IMR-90 (cell line): ENCODE measurements around the gene KPTN. TPM values are rescaled to one million over a fixed set of nuclear protein-coding genes. Genes with fewer than 3 reads are reported as not detected.

Experiments used
- ATAC-seq: fragments of 200-7000 bp; cut with Tn5 transposase; 2 replicates; pipeline ENCODE4 v1.9.1; 2020; ENCODE audit warnings: low read depth, mild to moderate bottlenecking, moderate library complexity
- BruUV-seq: library from RNA; stranded (reverse); fragments of 400-500 nt; replicated peaks from 2 replicates; lab custom pipeline; 2021; lab: Mats Ljungman, UMichigan
- CTCF ChIA-PET: fragments of 300-600 bp; formaldehyde crosslinking; extraction: SDS; loops from one replicate; lab custom pipeline; 2021; ENCODE audit warnings: antibody characterized with exemption; lab: Yijun Ruan, JAX
- POLR2A ChIA-PET: fragments of 300-600 bp; sonication (Branson Sonifier 250); formaldehyde crosslinking; loops from one replicate; lab custom pipeline; 2022; ENCODE audit warnings: antibody characterized with exemption; ENCODE audit not compliant: unreplicated experiment; lab: Charles Lee
- DNase-seq: peaks from one replicate; pipeline ENCODE4 v3.0.0; 2013
- H2AFZ ChIP-seq: replicated peaks from 2 replicates; pipeline ENCODE3; 2013; ENCODE audit warnings: low read length, mild to moderate bottlenecking; ENCODE audit not compliant: poor library complexity
- H2AK5ac ChIP-seq: 2 replicates; pipeline ENCODE4 v1.6.1; 2013; ENCODE audit warnings: low read depth, low read length, inconsistent platforms
- H2AK9ac ChIP-seq: replicated peaks from 2 replicates; pipeline ENCODE3; 2013; ENCODE audit warnings: mild to moderate bottlenecking, low read depth, low read length, moderate library complexity; ENCODE audit not compliant: poor library complexity
- H2BK120ac ChIP-seq: 2 replicates; pipeline ENCODE4 v1.6.1; 2013; ENCODE audit warnings: low read depth, low read length, inconsistent platforms
- H2BK15ac ChIP-seq: 3 replicates; pipeline ENCODE4 v1.6.1; 2013; ENCODE audit warnings: low read depth, low read length, inconsistent platforms
- H2BK20ac ChIP-seq: 2 replicates; pipeline ENCODE4 v1.6.1; 2013; ENCODE audit warnings: low read depth, mild to moderate bottlenecking, inconsistent platforms, low read length, moderate library complexity
- H2BK5ac ChIP-seq: 2 replicates; pipeline ENCODE4 v1.6.1; 2013; ENCODE audit warnings: mild to moderate bottlenecking, low read depth, low read length, inconsistent platforms; ENCODE audit not compliant: poor library complexity, severe bottlenecking
- H3K14ac ChIP-seq: replicated peaks from 2 replicates; pipeline ENCODE4 v1.6.1; 2013; ENCODE audit warnings: low read depth, low read length, inconsistent platforms
- H3K18ac ChIP-seq: 2 replicates; pipeline ENCODE4 v1.6.1; 2013; ENCODE audit warnings: low read depth, low read length, control low read depth
- H3K23ac ChIP-seq: 2 replicates; pipeline ENCODE4 v1.6.1; 2013; ENCODE audit warnings: low read depth, low read length, inconsistent platforms
- H3K27ac ChIP-seq: 2 replicates; pipeline ENCODE4 v1.5.1; 2013; ENCODE audit warnings: mild to moderate bottlenecking, control low read depth, low read length; ENCODE audit not compliant: insufficient read depth
- H3K27me3 ChIP-seq: 2 replicates; pipeline ENCODE4 v1.6.1; 2013; ENCODE audit warnings: low read length; ENCODE audit not compliant: control insufficient read depth, insufficient read depth
- H3K36me3 ChIP-seq: 2 replicates; pipeline ENCODE4 v1.6.1; 2013; ENCODE audit warnings: low read length, mixed read lengths; ENCODE audit not compliant: control insufficient read depth, insufficient read depth
- H3K4ac ChIP-seq: 2 replicates; pipeline ENCODE4 v1.6.1; 2013; ENCODE audit warnings: low read depth, low read length, inconsistent platforms
- H3K4me1 ChIP-seq: 2 replicates; pipeline ENCODE4 v1.6.1; 2013; ENCODE audit warnings: low read length, mixed read lengths; ENCODE audit not compliant: control insufficient read depth, insufficient read depth
- H3K4me2 ChIP-seq: 2 replicates; pipeline ENCODE4 v1.6.1; 2013; ENCODE audit warnings: low read depth, mild to moderate bottlenecking, control low read depth, low read length, moderate library complexity
- H3K4me3 ChIP-seq: 2 replicates; pipeline ENCODE4 v1.5.1; 2013; ENCODE audit warnings: low read depth, mild to moderate bottlenecking, control low read depth, low read length, moderate library complexity; ENCODE audit not compliant: insufficient read depth
- H3K56ac ChIP-seq: 2 replicates; pipeline ENCODE4 v1.6.1; 2013; ENCODE audit warnings: low read length, inconsistent platforms; ENCODE audit not compliant: insufficient read depth; ENCODE audit errors: extremely low read depth
- H3K79me1 ChIP-seq, 2 experiments: 2 replicates each; pipeline ENCODE4 v1.6.1; 2013; ENCODE audit warnings: low read length in 2 of 2, inconsistent platforms in 1 of 2, low read depth in 1 of 2
- H3K9ac ChIP-seq: 2 replicates; pipeline ENCODE4 v1.6.1; 2013; ENCODE audit warnings: low read depth, low read length, control low read depth
- H3K9me1 ChIP-seq: 2 replicates; pipeline ENCODE4 v1.6.1; 2013; ENCODE audit warnings: low read length, inconsistent platforms; ENCODE audit not compliant: insufficient read depth
- H3K9me3 ChIP-seq: 2 replicates; pipeline ENCODE4 v1.6.1; 2013; ENCODE audit warnings: low read length; ENCODE audit not compliant: control insufficient read depth, insufficient read depth
- H4K20me1 ChIP-seq: 2 replicates; pipeline ENCODE4 v1.6.1; 2013; ENCODE audit warnings: low read length, inconsistent platforms; ENCODE audit not compliant: insufficient read depth
- H4K5ac ChIP-seq: 2 replicates; pipeline ENCODE4 v1.6.1; 2013; ENCODE audit warnings: mild to moderate bottlenecking, low read depth, low read length, control low read depth
- H4K8ac ChIP-seq, 2 experiments: 2 replicates each; pipeline ENCODE4 v1.6.1; 2013; ENCODE audit warnings: low read depth in 2 of 2, low read length in 2 of 2, control low read depth in 1 of 2, inconsistent platforms in 1 of 2
- H4K91ac ChIP-seq: 2 replicates; pipeline ENCODE4 v1.6.1; 2013; ENCODE audit warnings: low read depth, low read length, inconsistent platforms; ENCODE audit not compliant: insufficient read depth
- BHLHE40 ChIP-seq: fragments of 150-350 bp; IDR thresholded peaks from 2 replicates; pipeline ENCODE4 v1.6.1; 2016; ENCODE audit warnings: mild to moderate bottlenecking, low read depth, low read length
- CEBPB ChIP-seq: IDR thresholded peaks from 2 replicates; pipeline ENCODE4 v1.6.1; 2012; ENCODE audit warnings: low read depth, low read length, improper control_type of control experiment
- CHD1 ChIP-seq: IDR thresholded peaks from 2 replicates; pipeline ENCODE4 v1.6.1; 2012; ENCODE audit warnings: low read depth, low read length, improper control_type of control experiment
- CTCF ChIP-seq: conservative IDR thresholded peaks from 2 replicates; pipeline ENCODE4 v1.5.1; 2012; ENCODE audit warnings: mild to moderate bottlenecking, low read depth, low read length, improper control_type of control experiment
- ELK1 ChIP-seq: fragments of 150-350 bp; IDR thresholded peaks from 2 replicates; pipeline ENCODE4 v1.6.1; 2016; ENCODE audit warnings: low read depth, mild to moderate bottlenecking, low read length, moderate library complexity, borderline replicate concordance
- FOS ChIP-seq: fragments of 150-350 bp; IDR thresholded peaks from 2 replicates; pipeline ENCODE4 v1.6.1; 2016; ENCODE audit warnings: low read depth, low read length
- MAFK ChIP-seq: IDR thresholded peaks from 2 replicates; pipeline ENCODE4 v1.6.1; 2012; ENCODE audit warnings: low read depth, low read length, improper control_type of control experiment
- MAZ ChIP-seq: IDR thresholded peaks from 2 replicates; pipeline ENCODE4 v1.6.1; 2012; ENCODE audit warnings: low read depth, mild to moderate bottlenecking, low read length, improper control_type of control experiment, moderate library complexity, borderline replicate concordance
- MXI1 ChIP-seq: IDR thresholded peaks from 2 replicates; pipeline ENCODE4 v1.6.1; 2012; ENCODE audit warnings: low read depth, mild to moderate bottlenecking, low read length, moderate library complexity, borderline replicate concordance
- NFE2L2 ChIP-seq: fragments of 150-350 bp; IDR thresholded peaks from 2 replicates; pipeline ENCODE4 v1.6.1; 2016; ENCODE audit warnings: low read depth, mild to moderate bottlenecking, low read length
- POLR2A ChIP-seq: IDR thresholded peaks from 2 replicates; pipeline ENCODE4 v1.6.1; 2012; ENCODE audit warnings: mild to moderate bottlenecking, low read depth, low read length
- RAD21 ChIP-seq: IDR thresholded peaks from 2 replicates; pipeline ENCODE4 v1.6.1; 2012; ENCODE audit warnings: low read length, improper control_type of control experiment
- RCOR1 ChIP-seq: IDR thresholded peaks from 2 replicates; pipeline ENCODE4 v1.6.1; 2012; ENCODE audit warnings: mild to moderate bottlenecking, low read length, improper control_type of control experiment; ENCODE audit not compliant: insufficient replicate concordance
- RFX5 ChIP-seq: IDR thresholded peaks from 2 replicates; pipeline ENCODE4 v1.8.0; 2012; ENCODE audit warnings: low read depth, mild to moderate bottlenecking, low read length, moderate library complexity
- SMC3 ChIP-seq: fragments of 150-350 bp; IDR thresholded peaks from 2 replicates; pipeline ENCODE4 v1.6.1; 2016; ENCODE audit warnings: low read depth, mild to moderate bottlenecking, antibody characterized with exemption, low read length, moderate library complexity
- USF2 ChIP-seq: fragments of 150-350 bp; IDR thresholded peaks from 2 replicates; pipeline ENCODE4 v1.6.1; 2017; ENCODE audit warnings: mild to moderate bottlenecking, antibody characterized with exemption, low read length, low read depth
- WGBS, 2 experiments: methylation state at CpG; one replicate each; pipeline versions ENCODE4 v1.1.5 to v1.1.7; 2013; ENCODE audit warnings: missing lambda C conversion rate in 2 of 2; ENCODE audit not compliant: insufficient read length in 1 of 2; ENCODE audit errors: extremely low coverage in 2 of 2; 5-methylcytosine and 5-hydroxymethylcytosine counted together
- dilution Hi-C: fragments of 300-500 bp; cut with HindIII; formaldehyde crosslinking; loops from one replicate; pipeline ENCODE4 v1.14.3; 2018; ENCODE audit warnings: low sequenced_read_pairs; ENCODE audit not compliant: unreplicated experiment
- in situ Hi-C: fragments of 300-500 bp; cut with MboI; formaldehyde crosslinking; loops from 3 replicates; pipeline ENCODE4 v1.14.3; 2019; ENCODE audit warnings: low sequenced_read_pairs, inconsistent platforms, mixed read lengths
- intact Hi-C: fragments of 100-400 bp; cut with micrococcal nuclease; formaldehyde crosslinking; loops from 2 replicates; pipeline ENCODE4 v1.10.0; 2022
- polyA plus RNA-seq, 3 experiments: library from polyadenylated mRNA; depleted of rRNA; stranded (reverse); fragments of >200 nt; gene quantifications; 2 replicates each; pipeline ENCODE4 v1.2.3, GENCODE V29; 2012; ENCODE audit warnings: low replicate concordance in 1 of 3
- total RNA-seq: library from RNA; depleted of rRNA; stranded (reverse); fragments of >200 nt; gene quantifications from 2 replicates; pipeline ENCODE4 v1.2.3, GENCODE V29; 2012

The KPTN gene
- total and polyA plus RNA-seq, 2 of the 4 experiments (the other 2 are of a cell fraction): 4.1 to 15.4 TPM

GRCh38 chr19:47438793-47439220 is 45.2 kb downstream of the KPTN start:
- 33% methylated on average over 1 of the region's 5 CpGs; no CpG with 5 or more reads in 1 of the 2 experiments for WGBS, 2 experiments
- no peak for ATAC-seq

More at GRCh38 chr19:47438793-47439220, 45.2 kb downstream of the KPTN start:
- BruUV-seq: no TSS peak
- TF ChIP-seq BHLHE40 (no peak), CHD1 (no peak), SMC3 (no peak), POLR2A (no peak), USF2 (no peak), FOS (no peak), MAFK (no peak), MAZ (no peak), RCOR1 (no peak), MXI1 (no peak), NFE2L2 (no peak), ELK1 (no peak), RFX5 (no peak), CTCF (no peak), RAD21 (no peak), CEBPB (no peak)
- no peak overlapping the region for H2AFZ ChIP-seq
- dilution Hi-C loops (no loop called here), intact Hi-C loops (loop anchor here (5.0 kb wide), 2 partner anchors 43 to 173 kb away; partner anchors contain the start of gene KPTN), in situ Hi-C loops (loop anchor here (5.0 to 10.0 kb wide), 2 partner anchors 268 to 346 kb away; no protein-coding TSS in a partner anchor)
- no peak overlapping the region for H3K18ac ChIP-seq
- no peak overlapping the region for H2BK15ac ChIP-seq
- H4K20me1 ChIP-seq: peaks cover 4% of the 10 kb centered on the region; the same call in 1 of the 2 replicates
- H3K4me3 ChIP-seq: no peak overlapping the region
- H3K36me3 ChIP-seq: no peaks in the 10 kb centered on the region
- H3K9me1 ChIP-seq: no peaks in the 10 kb centered on the region; the same call in 1 of the 2 replicates
- ChIA-PET CTCF (interaction anchor here (1.0 kb wide), 1 partner anchor 45 kb away, joined by 4 read pairs; the partner anchor contains the start of gene KPTN), POLR2A (no interaction called here)
- H3K23ac ChIP-seq: no peak overlapping the region
- H4K91ac ChIP-seq: no peak overlapping the region
- no peak overlapping the region for H2BK120ac ChIP-seq
- H3K56ac ChIP-seq: no peak overlapping the region
- no peak overlapping the region for H2BK5ac ChIP-seq
- no peaks in the 10 kb centered on the region for H3K79me1 ChIP-seq
- H3K4ac ChIP-seq: no peak overlapping the region
- no peak overlapping the region for H3K9ac ChIP-seq
- H3K4me2 ChIP-seq: no peak overlapping the region
- no peaks in the 10 kb centered on the region for H3K9me3 ChIP-seq
- H3K27ac ChIP-seq: no peak overlapping the region
- H4K8ac ChIP-seq: no peak overlapping the region
- no peak for DNase-seq
- no peak overlapping the region for H2AK9ac ChIP-seq
- H3K4me1 ChIP-seq: no peaks in the 10 kb centered on the region
- no peak overlapping the region for H2BK20ac ChIP-seq
- peaks cover 31% of the 10 kb centered on the region for H3K27me3 ChIP-seq
- no peak overlapping the region for H3K14ac ChIP-seq
- H4K5ac ChIP-seq: no peak overlapping the region
- no peak overlapping the region for H2AK5ac ChIP-seq
